Keratinocyte (primary cell): ENCODE results near the gene ATP8B1. TPM values are rescaled to one million over a fixed set of nuclear protein-coding genes. Genes with fewer than 3 reads are reported as not detected.
A peak's percentile ranks its signal among the peaks of the same experiment; 100 is the strongest.

Experiments
- DNase-seq: peaks from one replicate; pipeline ENCODE4 v3.0.0-alpha.2; 2011; ENCODE audit warnings: low read depth, missing footprints, low spot score
- FAIRE-seq: peaks from 2 replicates; lab custom pipeline; 2011; peaks lifted over from hg19 to GRCh38; lab: Jason Lieb, UNC
- H2AFZ ChIP-seq: 2 replicates; pipeline ENCODE4 v1.6.0; 2012; ENCODE audit warnings: low read length, control low read depth, inconsistent platforms; ENCODE audit not compliant: control insufficient read depth
- H3K27ac ChIP-seq: 2 replicates; pipeline ENCODE4 v1.5.1; 2011; ENCODE audit warnings: low read length; ENCODE audit not compliant: control insufficient read depth, insufficient read depth
- H3K27me3 ChIP-seq: 3 replicates; pipeline ENCODE4 v1.6.0; 2011; ENCODE audit warnings: low read length; ENCODE audit not compliant: control insufficient read depth, insufficient read depth; ENCODE audit errors: extremely low read depth
- H3K36me3 ChIP-seq, 2 experiments: 2 replicates in 1 of 2; 3 replicates in 1 of 2; pipeline ENCODE4 v1.5.1; 2011; ENCODE audit warnings: low read length in 2 of 2, mild to moderate bottlenecking in 1 of 2; ENCODE audit not compliant: control insufficient read depth in 2 of 2, insufficient read depth in 2 of 2; ENCODE audit errors: extremely low read depth in 1 of 2
- H3K4me1 ChIP-seq: 3 replicates; pipeline ENCODE4 v1.5.1; 2011; ENCODE audit warnings: low read length; ENCODE audit not compliant: control insufficient read depth, insufficient read depth; ENCODE audit errors: extremely low read depth
- H3K4me2 ChIP-seq: 3 replicates; pipeline ENCODE4 v1.6.0; 2011; ENCODE audit warnings: low read depth, low read length; ENCODE audit not compliant: control insufficient read depth, insufficient read depth; ENCODE audit errors: extremely low read depth
- H3K4me3 ChIP-seq, 3 experiments: fragments of 200-600 bp in 1 of 3; sonication (generic) in 1 of 3; 2 replicates in 2 of 3; 3 replicates in 1 of 3; pipeline ENCODE4 v1.5.1; 2011 to 2016; ENCODE audit warnings: low read length in 3 of 3, mild to moderate bottlenecking in 3 of 3, control low read depth in 2 of 3, inconsistent platforms in 1 of 3, low read depth in 1 of 3, mixed read lengths in 1 of 3, mixed run types in 1 of 3, moderate library complexity in 1 of 3; ENCODE audit not compliant: control insufficient read depth in 2 of 3, insufficient read depth in 2 of 3; ENCODE audit errors: extremely low read depth in 1 of 3
- H3K79me2 ChIP-seq: 2 replicates; pipeline ENCODE4 v1.6.0; 2012; ENCODE audit warnings: low read length; ENCODE audit not compliant: control insufficient read depth, insufficient read depth
- H3K9ac ChIP-seq: 3 replicates; pipeline ENCODE4 v1.6.0; 2011; ENCODE audit warnings: low read length; ENCODE audit not compliant: control insufficient read depth, insufficient read depth; ENCODE audit errors: extremely low read depth
- H3K9me1 ChIP-seq: 3 replicates; pipeline ENCODE4 v1.6.0; 2011; ENCODE audit warnings: low read length; ENCODE audit not compliant: control insufficient read depth, insufficient read depth; ENCODE audit errors: extremely low read depth
- H3K9me3 ChIP-seq: 2 replicates; pipeline ENCODE4 v1.5.1; 2012; ENCODE audit warnings: low read depth, low read length; ENCODE audit not compliant: control insufficient read depth
- H4K20me1 ChIP-seq: 3 replicates; pipeline ENCODE4 v1.6.0; 2011; ENCODE audit warnings: low read length; ENCODE audit not compliant: control insufficient read depth, insufficient read depth; ENCODE audit errors: extremely low read depth
- EZH2 ChIP-seq: IDR thresholded peaks from one replicate; pipeline ENCODE4 v1.6.1; 2012; ENCODE audit warnings: inconsistent platforms, mild to moderate bottlenecking, low read length, moderate library complexity
- dilution Hi-C: fragments of 300-500 bp; cut with MboI; formaldehyde crosslinking; loops from one replicate; pipeline ENCODE4 v1.7.0; 2020; ENCODE audit warnings: low sequenced_read_pairs; ENCODE audit not compliant: extremely low pct_ligation_motif_present
- polyA plus RNA-seq, 5 experiments: library from polyadenylated mRNA; depleted of rRNA in 3 of 5; stranded (reverse) in 3 of 5; stranded (forward) in 1 of 5; unstranded in 1 of 5; fragments of >200 nt; gene quantifications; 1 replicate in 1 of 5; 2 replicates in 3 of 5; 3 replicates in 1 of 5; pipeline versions ENCODE4 v1.2.1 to v1.2.3, GENCODE V29; 2011 to 2012; ENCODE audit warnings: missing spikeins in 2 of 5, low read depth in 1 of 5, low replicate concordance in 1 of 5
- TF ChIP-seq, protein P1 (sequence below), 3 experiments: IDR thresholded peaks in 1 of 3; conservative IDR thresholded peaks in 1 of 3; optimal IDR thresholded peaks in 1 of 3; 2 replicates in 2 of 3; 3 replicates in 1 of 3; pipeline versions ENCODE3 to v1.5.1; 2011; ENCODE audit warnings: low read length in 3 of 3, mild to moderate bottlenecking in 3 of 3, moderate library complexity in 2 of 3, control low read depth in 1 of 3, inconsistent platforms in 1 of 3; ENCODE audit not compliant: insufficient read depth in 2 of 3; ENCODE audit errors: extremely low read depth in 1 of 3

ATP8B1 gene
- polyA plus RNA-seq, 1 donor (not counting 4 experiments of a cell fraction or from before 2014, with no cell fraction given): 20.4 TPM

GRCh38 chr18:57747809-57748680 is 55.1 kb downstream of the ATP8B1 start:
- H3K9me1 ChIP-seq: no peaks in the 10 kb centered on the region
- TF ChIP-seq, protein P1, sequence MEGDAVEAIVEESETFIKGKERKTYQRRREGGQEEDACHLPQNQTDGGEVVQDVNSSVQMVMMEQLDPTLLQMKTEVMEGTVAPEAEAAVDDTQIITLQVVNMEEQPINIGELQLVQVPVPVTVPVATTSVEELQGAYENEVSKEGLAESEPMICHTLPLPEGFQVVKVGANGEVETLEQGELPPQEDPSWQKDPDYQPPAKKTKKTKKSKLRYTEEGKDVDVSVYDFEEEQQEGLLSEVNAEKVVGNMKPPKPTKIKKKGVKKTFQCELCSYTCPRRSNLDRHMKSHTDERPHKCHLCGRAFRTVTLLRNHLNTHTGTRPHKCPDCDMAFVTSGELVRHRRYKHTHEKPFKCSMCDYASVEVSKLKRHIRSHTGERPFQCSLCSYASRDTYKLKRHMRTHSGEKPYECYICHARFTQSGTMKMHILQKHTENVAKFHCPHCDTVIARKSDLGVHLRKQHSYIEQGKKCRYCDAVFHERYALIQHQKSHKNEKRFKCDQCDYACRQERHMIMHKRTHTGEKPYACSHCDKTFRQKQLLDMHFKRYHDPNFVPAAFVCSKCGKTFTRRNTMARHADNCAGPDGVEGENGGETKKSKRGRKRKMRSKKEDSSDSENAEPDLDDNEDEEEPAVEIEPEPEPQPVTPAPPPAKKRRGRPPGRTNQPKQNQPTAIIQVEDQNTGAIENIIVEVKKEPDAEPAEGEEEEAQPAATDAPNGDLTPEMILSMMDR (optimal IDR thresholded peaks at IDR 0.05 in 1 of 3, IDR thresholded peaks at IDR 0.05 in 1 of 3, conservative IDR thresholded peaks at IDR 0.05 in 1 of 3; ENCODE audit: extremely low read depth in 1 of 3, insufficient read depth in 2 of 3, low read length in 3 of 3): no peak
- TF ChIP-seq EZH2: no peak
- dilution Hi-C loops: no loop called here
- no peak overlapping the region for H3K27ac ChIP-seq
- FAIRE-seq: no peak
- no peaks in the 10 kb centered on the region for H4K20me1 ChIP-seq
- no peak overlapping the region for H3K4me3 ChIP-seq
- peaks cover 5% of the 10 kb centered on the region for H3K79me2 ChIP-seq
- H3K9ac ChIP-seq: no peak overlapping the region
- H2AFZ ChIP-seq: no peak overlapping the region
- H3K36me3 ChIP-seq: no peaks in the 10 kb centered on the region
- no peak for DNase-seq
- peak overlapping the region; percentile 51 for H3K4me2 ChIP-seq
- peaks cover 27% of the 10 kb centered on the region for H3K4me1 ChIP-seq
- no peaks in the 10 kb centered on the region for H3K9me3 ChIP-seq
- no peaks in the 10 kb centered on the region for H3K27me3 ChIP-seq

DNA sequence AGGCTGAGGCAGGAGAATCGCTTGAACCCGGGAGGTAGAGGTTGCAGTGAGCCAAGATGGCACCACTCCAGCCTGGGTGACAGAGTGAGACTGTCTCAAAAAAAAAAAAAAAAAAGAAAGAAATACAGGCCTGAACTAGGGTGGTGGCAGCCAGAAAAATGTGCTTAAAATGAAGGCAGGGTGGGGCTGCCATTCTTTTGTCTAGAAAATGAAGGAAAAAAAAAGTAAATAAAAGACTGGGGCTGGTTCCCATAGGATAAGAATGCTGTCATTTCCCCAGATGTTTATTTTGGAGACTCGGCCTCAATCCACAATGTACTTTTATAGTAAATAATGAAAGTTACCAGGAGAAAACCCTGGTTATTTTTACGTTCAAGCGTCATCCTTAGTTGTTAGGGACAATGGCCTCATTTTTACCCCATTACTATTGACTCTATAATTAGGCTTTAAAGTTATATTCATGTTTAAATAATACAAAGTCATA is 58.9 kb downstream of the ATP8B1 start:
- Histone ChIP-seq H3K9me3 (no peaks in the 10 kb centered on the region), H3K27me3 (no peaks in the 10 kb centered on the region), H2AFZ (no peak overlapping the region), H3K4me2 (no peak overlapping the region), H3K27ac (peak overlapping the region; percentile 39), H3K79me2 (peaks cover 4% of the 10 kb centered on the region), H3K9ac (no peak overlapping the region), H3K36me3 (no peaks in the 10 kb centered on the region), H4K20me1 (no peaks in the 10 kb centered on the region), H3K4me3 (no peak overlapping the region), H3K9me1 (no peaks in the 10 kb centered on the region), H3K4me1 (peaks cover 36% of the 10 kb centered on the region)
- DNase-seq (no peak), FAIRE-seq (no peak)
- dilution Hi-C loops: no loop called here
- TF ChIP-seq, protein P1 (optimal IDR thresholded peaks at IDR 0.05 in 1 of 3, IDR thresholded peaks at IDR 0.05 in 1 of 3, conservative IDR thresholded peaks at IDR 0.05 in 1 of 3; ENCODE audit: extremely low read depth in 1 of 3, insufficient read depth in 2 of 3, low read length in 3 of 3): no peak
- TF ChIP-seq EZH2: no peak
